HFFc6 (cell line): Measurements from ENCODE around the gene CCDC196. TPM values are rescaled to one million over a fixed set of nuclear protein-coding genes. Genes with fewer than 3 reads are reported as not detected.
A peak's percentile ranks its signal among the peaks of the same experiment; 100 is the strongest.

Experiments
- DNase-seq: peaks from one replicate; pipeline ENCODE4 v3.0.0-alpha.2; 2018
- H3K27ac Mint-ChIP-seq: 2 replicates; pipeline ENCODE4 v1.8.0; 2020; ENCODE audit warnings: mild to moderate bottlenecking, mixed read lengths
- H3K27me3 Mint-ChIP-seq: 2 replicates; pipeline ENCODE4 v1.8.0; 2021; ENCODE audit warnings: mild to moderate bottlenecking, moderate library complexity, mixed read lengths; ENCODE audit not compliant: insufficient read depth
- H3K36me3 Mint-ChIP-seq: 2 replicates; pipeline ENCODE4 v1.8.0; 2021; ENCODE audit warnings: low read depth, mixed read lengths
- H3K4me1 Mint-ChIP-seq: 2 replicates; pipeline ENCODE4 v1.8.0; 2020; ENCODE audit warnings: low read depth, mixed read lengths
- H3K4me3 Mint-ChIP-seq: 2 replicates; pipeline ENCODE4 v1.8.0; 2020; ENCODE audit warnings: mild to moderate bottlenecking, moderate library complexity, mixed read lengths
- H3K9me3 Mint-ChIP-seq: 2 replicates; pipeline ENCODE4 v1.8.0; 2020; ENCODE audit warnings: mild to moderate bottlenecking, mixed read lengths
- CTCF ChIP-seq: fragments of 200-600 bp; sonication (generic); IDR thresholded peaks from 2 replicates; pipeline ENCODE4 v1.5.0; 2021; ENCODE audit warnings: antibody characterized with exemption, mild to moderate bottlenecking
- total RNA-seq, 6 experiments: library from RNA; stranded (reverse); fragmentation: NEBNext Ultra II Directional; extraction: Animal tissue kit (Norgen Biotek cat#: 25700); gene quantifications; 2 replicates in 1 of 6; 3 replicates in 5 of 6; pipeline ENCODE4 v1.2.3, GENCODE V29; 2021

CCDC196 gene
- total RNA-seq, 6 experiments from 2014 or later, result not detected

- no peak overlapping the region for H3K27ac Mint-ChIP-seq
Measured at GRCh38 chr14:66509874-66510273, 23.7 kb downstream of the CCDC196 start.

GRCh38 chr14:66511849-66512248, 25.7 kb downstream of the CCDC196 start:
- H3K9me3 Mint-ChIP-seq, result no peaks in the 10 kb centered on the region
- H3K4me1 Mint-ChIP-seq, result peaks cover 28% of the 10 kb centered on the region
- H3K27ac Mint-ChIP-seq, result no peak overlapping the region
- no peak overlapping the region for H3K4me3 Mint-ChIP-seq
- H3K36me3 Mint-ChIP-seq, result no peaks in the 10 kb centered on the region
- H3K27me3 Mint-ChIP-seq, result no peaks in the 10 kb centered on the region; the same call in 1 of the 2 replicates
- no peak for DNase-seq
- TF ChIP-seq CTCF, result no peak

More at GRCh38 chr14:66509874-66510273, 23.7 kb downstream of the CCDC196 start:
- Mint-ChIP-seq H3K9me3 (no peaks in the 10 kb centered on the region), H3K4me1 (peaks cover 29% of the 10 kb centered on the region), H3K4me3 (peak overlapping the region; percentile 90), H3K36me3 (no peaks in the 10 kb centered on the region), H3K27me3 (no peaks in the 10 kb centered on the region; the same call in 1 of the 2 replicates)
- no peak for DNase-seq
- TF ChIP-seq CTCF, result no peak

- Mint-ChIP-seq H3K9me3 (peaks cover 5% of the 10 kb centered on the region; the same call in 1 of the 2 replicates), H3K27me3 (no peaks in the 10 kb centered on the region; the same call in 1 of the 2 replicates), H3K4me1 (peaks cover 20% of the 10 kb centered on the region), H3K36me3 (no peaks in the 10 kb centered on the region), H3K4me3 (no peak overlapping the region), H3K27ac (no peak overlapping the region)
- TF ChIP-seq CTCF, result no peak
- DNase-seq, result no peak
Measured at GRCh38 chr14:66514213-66514612, 28.0 kb downstream of the CCDC196 start.

- no peak for DNase-seq
- Mint-ChIP-seq H3K27ac (no peak overlapping the region), H3K4me3 (no peak overlapping the region), H3K9me3 (no peaks in the 10 kb centered on the region), H3K27me3 (no peaks in the 10 kb centered on the region; the same call in 1 of the 2 replicates), H3K4me1 (no peaks in the 10 kb centered on the region), H3K36me3 (no peaks in the 10 kb centered on the region)
- TF ChIP-seq CTCF, result no peak
Measured at GRCh38 chr14:66530526-66530925, 44.4 kb downstream of the CCDC196 start.

- H3K4me3 Mint-ChIP-seq, result no peak overlapping the region
- no peaks in the 10 kb centered on the region for H3K9me3 Mint-ChIP-seq
- TF ChIP-seq CTCF, result no peak
- no peaks in the 10 kb centered on the region for H3K4me1 Mint-ChIP-seq
- H3K27me3 Mint-ChIP-seq, result no peaks in the 10 kb centered on the region
- no peak for DNase-seq
- H3K36me3 Mint-ChIP-seq, result no peaks in the 10 kb centered on the region
- H3K27ac Mint-ChIP-seq, result no peak overlapping the region
Measured at GRCh38 chr14:66539034-66539433, 52.9 kb downstream of the CCDC196 start.

- TF ChIP-seq CTCF, result no peak
- Mint-ChIP-seq H3K36me3 (no peaks in the 10 kb centered on the region), H3K27me3 (no peaks in the 10 kb centered on the region), H3K9me3 (no peaks in the 10 kb centered on the region), H3K27ac (no peak overlapping the region), H3K4me1 (no peaks in the 10 kb centered on the region), H3K4me3 (no peak overlapping the region)
- no peak for DNase-seq
Measured at GRCh38 chr14:66540038-66540437, 53.9 kb downstream of the CCDC196 start.
